Ectodermal cell (in vitro differentiated cells): ENCODE data around the gene SLC35C1.

ENCODE experiments used
- H3K27ac ChIP-seq: 2 replicates; pipeline ENCODE4 v1.7.0; 2013; ENCODE audit warnings: mild to moderate bottlenecking, low read depth, low read length; ENCODE audit not compliant: insufficient read depth, poor library complexity, severe bottlenecking
- H3K27me3 ChIP-seq: 2 replicates; pipeline ENCODE4 v1.7.0; 2013; ENCODE audit warnings: mild to moderate bottlenecking, low read length; ENCODE audit not compliant: insufficient read depth, control insufficient read depth, poor library complexity, severe bottlenecking
- H3K36me3 ChIP-seq: one replicate; pipeline ENCODE4 v1.7.0; 2013; ENCODE audit warnings: low read length; ENCODE audit not compliant: control insufficient read depth, insufficient read depth
- H3K4me1 ChIP-seq: one replicate; pipeline ENCODE4 v1.7.0; 2013; ENCODE audit warnings: low read length; ENCODE audit not compliant: control insufficient read depth, insufficient read depth
- H3K4me3 ChIP-seq: 2 replicates; pipeline ENCODE4 v1.7.0; 2013; ENCODE audit warnings: low read depth, low read length, control low read depth; ENCODE audit not compliant: insufficient read depth
- H3K9me3 ChIP-seq: 2 replicates; pipeline ENCODE4 v1.7.0; 2013; ENCODE audit warnings: mild to moderate bottlenecking, low read length, moderate library complexity; ENCODE audit not compliant: control insufficient read depth
- whole genome bisulfite sequencing, 2 experiments: methylation state at CpG; one replicate each; pipeline ENCODE4 v1.1.7; 2013; ENCODE audit warnings: missing lambda C conversion rate in 2 of 2; 5-methylcytosine and 5-hydroxymethylcytosine counted together

The SLC35C1 gene

GRCh38 chr11:45786272-45786671, 18.7 kb upstream of the SLC35C1 start:
- Histone ChIP-seq H3K27me3 (no peaks in the 10 kb centered on the region), H3K4me3 (no peak overlapping the region), H3K27ac (no peak overlapping the region), H3K36me3 (no peaks in the 10 kb centered on the region), H3K9me3 (no peaks in the 10 kb centered on the region), H3K4me1 (no peaks in the 10 kb centered on the region)
- 90 to 91% methylated on average over 2 of the region's 2 CpGs for WGBS, 2 experiments

DNA sequence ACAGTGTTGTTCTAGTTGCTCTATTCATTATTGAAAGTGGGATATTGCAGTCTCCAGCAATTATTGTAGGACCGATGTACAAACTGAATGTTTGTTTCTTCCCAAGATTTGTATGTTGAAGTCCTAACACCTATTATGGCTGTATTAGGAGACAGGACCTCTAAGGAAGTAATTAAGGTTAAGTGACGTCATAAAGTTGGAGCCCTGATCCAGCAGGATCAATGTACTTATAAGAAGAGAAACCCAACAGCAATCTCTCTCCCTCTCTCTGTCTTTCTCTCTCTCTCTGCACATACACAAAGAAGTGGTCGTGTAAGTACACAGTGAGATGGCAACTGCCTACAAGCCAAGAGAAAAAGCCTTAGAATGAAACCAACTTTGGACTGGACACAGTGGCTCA, 16.1 kb upstream of the SLC35C1 start:
- Histone ChIP-seq H3K4me3 (no peak overlapping the region), H3K27me3 (no peaks in the 10 kb centered on the region), H3K4me1 (no peaks in the 10 kb centered on the region), H3K9me3 (no peaks in the 10 kb centered on the region), H3K27ac (no peak overlapping the region), H3K36me3 (no peaks in the 10 kb centered on the region)
- 89 to 94% methylated on average over 3 of the region's 3 CpGs for WGBS, 2 experiments

GRCh38 chr11:45791524-45791923, 13.4 kb upstream of the SLC35C1 start:
- Histone ChIP-seq H3K36me3 (no peaks in the 10 kb centered on the region), H3K9me3 (no peaks in the 10 kb centered on the region), H3K27ac (no peak overlapping the region), H3K4me3 (no peak overlapping the region), H3K27me3 (no peaks in the 10 kb centered on the region), H3K4me1 (no peaks in the 10 kb centered on the region)
- WGBS, 2 experiments = 92 to 100% methylated on average over 1 of the region's 1 CpG

DNA sequence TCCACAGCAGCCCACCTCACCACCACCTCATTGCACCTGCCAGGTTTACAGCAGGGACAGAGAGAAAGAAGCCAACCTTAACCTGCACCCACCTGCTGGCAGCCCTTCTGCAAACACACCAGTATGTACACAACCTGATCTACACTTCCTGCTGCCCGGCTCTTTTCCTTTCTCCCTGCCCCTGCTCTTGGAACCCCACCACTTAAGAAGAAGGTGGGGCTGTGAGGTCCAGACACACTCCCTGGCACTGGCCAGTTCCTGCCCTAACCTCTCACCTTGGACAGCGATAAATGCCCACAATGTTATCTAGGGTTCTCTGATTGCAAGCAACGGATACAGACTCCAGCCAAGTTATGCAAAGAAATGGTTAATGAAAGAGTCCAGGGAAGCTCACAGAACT, 10.8 kb upstream of the SLC35C1 start:
- H3K27ac ChIP-seq = no peak overlapping the region
- no peaks in the 10 kb centered on the region for H3K27me3 ChIP-seq
- 82 to 85% methylated on average over 3 of the region's 3 CpGs for WGBS, 2 experiments
- H3K4me3 ChIP-seq = no peak overlapping the region
- no peaks in the 10 kb centered on the region for H3K4me1 ChIP-seq
- no peaks in the 10 kb centered on the region for H3K9me3 ChIP-seq
- no peaks in the 10 kb centered on the region for H3K36me3 ChIP-seq

GRCh38 chr11:45795379-45795778, 9.6 kb upstream of the SLC35C1 start:
- Histone ChIP-seq H3K4me1 (no peaks in the 10 kb centered on the region), H3K27me3 (no peaks in the 10 kb centered on the region), H3K27ac (no peak overlapping the region), H3K9me3 (no peaks in the 10 kb centered on the region), H3K36me3 (no peaks in the 10 kb centered on the region), H3K4me3 (no peak overlapping the region)
- 94 to 95% methylated on average over 5 of the region's 5 CpGs for WGBS, 2 experiments

DNA sequence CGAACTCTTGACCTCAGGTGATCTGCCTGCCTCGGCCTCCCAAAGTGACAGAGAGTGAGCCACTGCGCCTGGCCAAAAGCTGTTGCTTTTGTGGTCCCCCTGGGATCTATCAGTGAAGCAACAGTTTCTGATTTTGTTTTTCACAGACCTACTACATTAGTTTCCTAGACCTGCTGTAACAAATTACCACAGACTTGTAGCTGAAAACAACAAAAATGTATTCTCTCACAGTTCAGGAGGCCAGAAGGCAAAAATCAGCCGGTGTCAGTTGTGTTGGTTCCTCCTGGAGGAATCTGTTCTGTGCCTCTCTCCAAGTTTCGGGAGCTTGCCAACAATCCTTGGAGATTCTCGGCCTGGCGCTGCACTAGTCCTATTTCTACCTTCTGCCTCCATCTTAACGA, 8.5 kb upstream of the SLC35C1 start:
- Histone ChIP-seq H3K9me3 (no peaks in the 10 kb centered on the region), H3K36me3 (no peaks in the 10 kb centered on the region), H3K27me3 (no peaks in the 10 kb centered on the region), H3K27ac (no peak overlapping the region), H3K4me1 (no peaks in the 10 kb centered on the region), H3K4me3 (no peak overlapping the region)
- WGBS, 2 experiments = 92 to 94% methylated on average over 8 of the region's 8 CpGs

- WGBS, 2 experiments = 92 to 94% methylated on average over 10 of the region's 10 CpGs
- no peak overlapping the region for H3K4me3 ChIP-seq
- H3K36me3 ChIP-seq = no peaks in the 10 kb centered on the region
- H3K4me1 ChIP-seq = no peaks in the 10 kb centered on the region
- H3K9me3 ChIP-seq = no peaks in the 10 kb centered on the region
- H3K27me3 ChIP-seq = peaks cover 23% of the 10 kb centered on the region
- no peak overlapping the region for H3K27ac ChIP-seq
These were observed 6.0 kb upstream of the SLC35C1 start for GRCh38 chr11:45798793-45799441.

GRCh38 chr11:45799562-45799961, 5.4 kb upstream of the SLC35C1 start:
- Histone ChIP-seq H3K4me1 (no peaks in the 10 kb centered on the region), H3K4me3 (no peak overlapping the region), H3K27me3 (peaks cover 29% of the 10 kb centered on the region), H3K9me3 (no peaks in the 10 kb centered on the region), H3K27ac (no peak overlapping the region), H3K36me3 (no peaks in the 10 kb centered on the region)
- WGBS, 2 experiments = 95 to 97% methylated on average over 3 of the region's 3 CpGs

GRCh38 chr11:45800261-45800660, 4.7 kb upstream of the SLC35C1 start:
- Histone ChIP-seq H3K27me3 (peaks cover 31% of the 10 kb centered on the region), H3K4me1 (no peaks in the 10 kb centered on the region), H3K27ac (no peak overlapping the region), H3K9me3 (no peaks in the 10 kb centered on the region), H3K4me3 (no peak overlapping the region), H3K36me3 (no peaks in the 10 kb centered on the region)
- 96 to 100% methylated on average over 2 of the region's 2 CpGs for WGBS, 2 experiments

DNA sequence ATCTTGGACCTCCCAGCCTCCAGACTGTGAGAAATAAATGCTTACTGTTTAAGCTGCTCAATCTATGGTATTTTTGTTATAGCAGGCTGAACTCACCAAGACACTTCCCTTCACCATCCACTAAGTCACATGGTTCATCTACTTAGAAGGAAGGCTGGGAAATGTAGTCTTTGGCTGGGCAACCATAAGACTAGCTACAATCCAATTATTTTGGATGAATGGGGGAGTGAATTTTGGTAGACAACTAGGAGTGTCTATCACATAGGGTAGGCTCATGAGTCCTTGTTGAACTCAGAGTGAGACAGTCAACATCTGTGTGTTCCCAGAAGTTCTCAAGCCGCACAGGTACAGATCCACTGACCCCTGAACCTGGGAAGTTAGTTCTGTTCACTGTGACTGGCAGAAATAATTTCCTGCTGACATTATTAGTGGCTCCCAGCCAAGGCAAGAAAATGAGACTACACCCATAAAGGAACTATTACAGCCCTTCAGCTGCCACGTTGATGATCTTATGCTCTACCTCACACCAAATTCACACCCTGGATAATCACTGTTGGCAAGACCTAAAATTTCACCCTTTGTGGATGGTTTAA, 3.1 kb upstream of the SLC35C1 start:
- 92 to 95% methylated on average over 2 of the region's 2 CpGs for WGBS, 2 experiments
- H3K4me1 ChIP-seq = peaks cover 7% of the 10 kb centered on the region
- H3K27me3 ChIP-seq = peaks cover 31% of the 10 kb centered on the region
- H3K27ac ChIP-seq = no peak overlapping the region
- no peaks in the 10 kb centered on the region for H3K9me3 ChIP-seq
- H3K36me3 ChIP-seq = no peaks in the 10 kb centered on the region
- no peak overlapping the region for H3K4me3 ChIP-seq
